Stomach (tissue), 4 donors: ENCODE results near the gene TAS1R3.

Experiments
- CTCF ChIP-seq, 7 experiments: fragments of 450-650 bp in 4 of 7; fragments of 200-600 bp in 3 of 7; sonication (generic) in 3 of 7; IDR thresholded peaks; one replicate each; pipeline ENCODE4 v1.5.1; 2016 to 2019; ENCODE audit warnings: antibody characterized with exemption in 7 of 7, control low read depth in 2 of 7, mild to moderate bottlenecking in 1 of 7
- POLR2A ChIP-seq, 4 donors: fragments of 450-650 bp; IDR thresholded peaks; one replicate each; pipeline ENCODE4 v1.6.1; 2016; ENCODE audit warnings: antibody characterized with exemption in 4 of 4, control low read depth in 2 of 4, mild to moderate bottlenecking in 1 of 4, moderate library complexity in 1 of 4

DNA sequence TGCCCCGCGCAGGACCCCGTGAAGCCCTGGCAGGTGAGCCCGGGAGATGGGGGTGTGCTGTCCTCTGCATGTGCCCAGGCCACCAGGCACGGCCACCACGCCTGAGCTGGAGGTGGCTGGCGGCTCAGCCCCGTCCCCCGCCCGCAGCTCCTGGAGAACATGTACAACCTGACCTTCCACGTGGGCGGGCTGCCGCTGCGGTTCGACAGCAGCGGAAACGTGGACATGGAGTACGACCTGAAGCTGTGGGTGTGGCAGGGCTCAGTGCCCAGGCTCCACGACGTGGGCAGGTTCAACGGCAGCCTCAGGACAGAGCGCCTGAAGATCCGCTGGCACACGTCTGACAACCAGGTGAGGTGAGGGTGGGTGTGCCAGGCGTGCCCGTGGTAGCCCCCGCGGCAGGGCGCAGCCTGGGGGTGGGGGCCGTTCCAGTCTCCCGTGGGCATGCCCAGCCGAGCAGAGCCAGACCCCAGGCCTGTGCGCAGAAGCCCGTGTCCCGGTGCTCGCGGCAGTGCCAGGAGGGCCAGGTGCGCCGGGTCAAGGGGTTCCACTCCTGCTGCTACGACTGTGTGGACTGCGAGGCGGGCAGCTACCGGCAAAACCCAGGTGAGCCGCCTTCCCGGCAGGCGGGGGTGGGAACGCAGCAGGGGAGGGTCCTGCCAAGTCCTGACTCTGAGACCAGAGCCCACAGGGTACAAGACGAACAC, 1.8 kb downstream of the TAS1R3 start:
- TF ChIP-seq POLR2A (IDR thresholded peaks at IDR 0.05) (no peak), CTCF (IDR thresholded peaks at IDR 0.05) (no peak)
